Tibial nerve (tissue), 4 donors: ENCODE data around the gene HOXC13. TPM values are rescaled to one million over a fixed set of nuclear protein-coding genes. Genes with fewer than 3 reads are reported as not detected.

ENCODE experiments used
- DNase-seq, 2 donors: peaks; one replicate each; pipeline ENCODE4 v3.0.0-alpha.2; 2019; ENCODE audit warnings: low spot score in 2 of 2
- H3K27ac ChIP-seq, 4 donors: fragments of 200-600 bp; sonication (generic) in 3 of 4; one replicate each; pipeline ENCODE4 v1.5.1; 2017 to 2019; ENCODE audit warnings: mild to moderate bottlenecking in 1 of 4
- H3K27me3 ChIP-seq, 2 donors: fragments of 200-600 bp; sonication (generic) in 1 of 2; one replicate each; pipeline versions ENCODE4 v1.5.1 to v1.6.0; 2017 to 2019
- H3K36me3 ChIP-seq, 3 donors: fragments of 200-600 bp; sonication (generic); one replicate each; pipeline ENCODE4 v1.5.1; 2018 to 2019
- H3K4me1 ChIP-seq, 4 donors: fragments of 200-600 bp; sonication (generic) in 3 of 4; one replicate each; pipeline ENCODE4 v1.5.1; 2017 to 2019
- H3K4me3 ChIP-seq, 4 donors: fragments of 200-600 bp; sonication (generic) in 3 of 4; one replicate each; pipeline ENCODE4 v1.5.1; 2017 to 2019; ENCODE audit warnings: mild to moderate bottlenecking in 1 of 4, moderate library complexity in 1 of 4
- H3K9me3 ChIP-seq, 4 donors: fragments of 200-600 bp; sonication (generic) in 3 of 4; one replicate each; pipeline ENCODE4 v1.5.1; 2017 to 2019
- CTCF ChIP-seq, 5 experiments: fragments of 200-600 bp in 3 of 5; fragments of 450-650 bp in 2 of 5; sonication (generic) in 3 of 5; IDR thresholded peaks; one replicate each; pipeline ENCODE4 v1.5.1; 2016 to 2019; ENCODE audit warnings: antibody characterized with exemption in 5 of 5, mild to moderate bottlenecking in 3 of 5, moderate library complexity in 2 of 5
- EP300 ChIP-seq, 2 donors: sonication (generic); formaldehyde crosslinking; IDR thresholded peaks; one replicate each; pipeline ENCODE4 v1.6.1; 2017; ENCODE audit warnings: antibody characterized with exemption in 2 of 2, mild to moderate bottlenecking in 1 of 2
- POLR2A ChIP-seq, 2 donors: fragments of 450-650 bp; IDR thresholded peaks; one replicate each; pipeline ENCODE4 v1.6.1; 2017; ENCODE audit warnings: antibody characterized with exemption in 2 of 2, mild to moderate bottlenecking in 2 of 2, moderate library complexity in 2 of 2
- WGBS, 2 donors: methylation state at CpG; one replicate each; pipeline ENCODE4 v1.1.5; 2018; 5-methylcytosine and 5-hydroxymethylcytosine counted together
- total RNA-seq, 4 donors: library from RNA; depleted of rRNA; stranded (reverse); fragments of >200 nt; gene quantifications; one replicate each; pipeline ENCODE4 v1.1.0, GENCODE V29; 2016

HOXC13 gene
- total RNA-seq, 4 donors from 2014 or later: not detected

- DNase-seq: no peak
- peaks cover 0 to 92% of the 10 kb centered on the region in 2 donors for H3K27me3 ChIP-seq
- peaks cover 0 to 51% (median 11%) of the 10 kb centered on the region in 4 donors for H3K4me1 ChIP-seq
- H3K9me3 ChIP-seq: no peaks in the 10 kb centered on the region
- peak overlapping the region in 3 of 4 donors; percentile 68 to 88 (median 77) for H3K27ac ChIP-seq
- TF ChIP-seq CTCF (IDR thresholded peaks at IDR 0.05) (no peak), EP300 (IDR thresholded peaks at IDR 0.05) (no peak), POLR2A (IDR thresholded peaks at IDR 0.05) (no peak)
- H3K4me3 ChIP-seq: peak overlapping the region in 2 of 4 donors; percentile 36 to 66
- 71 to 74% methylated on average over 21 of the region's 21 CpGs for WGBS, 2 donors
- H3K36me3 ChIP-seq: no peaks in the 10 kb centered on the region
Observed at GRCh38 chr12:53986686-53987483, 48.3 kb downstream of the HOXC13 start.

GRCh38 chr12:53987787-53988230 is 49.2 kb downstream of the HOXC13 start:
- Histone ChIP-seq H3K4me1 (peaks cover 0 to 51% (median 11%) of the 10 kb centered on the region in 4 donors), H3K27me3 (peaks cover 0 to 90% of the 10 kb centered on the region in 2 donors), H3K9me3 (no peaks in the 10 kb centered on the region), H3K4me3 (no peak overlapping the region), H3K27ac (no peak overlapping the region), H3K36me3 (no peaks in the 10 kb centered on the region)
- WGBS, 2 donors: 67 to 70% methylated on average over 4 of the region's 4 CpGs
- DNase-seq: no peak
- TF ChIP-seq CTCF (IDR thresholded peaks at IDR 0.05) (no peak), EP300 (IDR thresholded peaks at IDR 0.05) (no peak), POLR2A (IDR thresholded peaks at IDR 0.05) (no peak)

DNA sequence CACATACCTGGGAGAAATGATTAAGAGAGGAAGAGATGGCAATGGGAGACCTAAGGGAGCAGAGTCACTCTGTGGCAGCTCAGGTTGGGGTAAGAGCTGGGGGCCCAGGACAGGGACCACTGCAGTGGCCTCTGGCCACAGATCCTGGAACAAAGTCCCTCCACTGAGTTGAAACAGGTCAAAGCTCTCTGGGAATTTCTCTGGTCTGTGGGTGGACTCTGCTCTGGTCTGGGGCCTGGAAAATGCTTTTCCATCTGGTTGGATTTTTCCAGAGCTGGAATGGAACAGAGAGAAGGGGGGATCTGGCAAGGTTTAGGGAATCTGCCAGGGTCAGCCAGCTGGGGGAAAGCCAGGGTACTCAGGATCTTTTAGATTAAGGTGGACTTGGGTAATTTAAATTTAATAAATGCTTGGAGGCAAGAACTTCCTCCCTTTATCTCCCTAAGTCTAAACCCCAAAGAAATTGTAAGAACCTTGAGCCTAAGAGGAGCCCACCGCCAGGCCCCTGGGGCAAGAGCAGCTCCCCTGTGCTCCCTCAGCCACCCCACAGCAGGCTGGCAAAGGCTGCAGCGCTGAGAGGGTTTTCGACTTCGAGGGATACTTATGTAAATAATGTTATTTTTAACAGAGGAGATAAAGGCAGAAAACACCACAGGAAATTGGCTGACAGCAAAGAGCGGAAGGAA is 50.1 kb downstream of the HOXC13 start:
- no peak overlapping the region for H3K4me3 ChIP-seq
- H3K4me1 ChIP-seq: peaks cover 0 to 51% (median 11%) of the 10 kb centered on the region in 4 donors
- WGBS, 2 donors: 28 to 29% methylated on average over 5 of the region's 5 CpGs
- H3K9me3 ChIP-seq: no peaks in the 10 kb centered on the region
- H3K36me3 ChIP-seq: no peaks in the 10 kb centered on the region
- peaks cover 0 to 89% of the 10 kb centered on the region in 2 donors for H3K27me3 ChIP-seq
- peak overlapping the region in 1 of 4 donors; percentile 32 for H3K27ac ChIP-seq
- TF ChIP-seq POLR2A (IDR thresholded peaks at IDR 0.05) (no peak), CTCF (IDR thresholded peaks at IDR 0.05) (no peak)
- DNase-seq: no peak

GRCh38 chr12:53989227-53990113 is 50.8 kb downstream of the HOXC13 start:
- Histone ChIP-seq H3K36me3 (no peaks in the 10 kb centered on the region), H3K4me3 (peak overlapping the region in 3 of 4 donors; percentile 3 to 36 (median 20)), H3K27me3 (peaks cover 0 to 88% of the 10 kb centered on the region in 2 donors), H3K9me3 (no peaks in the 10 kb centered on the region), H3K27ac (peak overlapping the region in 1 of 4 donors; percentile 13), H3K4me1 (peaks cover 0 to 51% (median 17%) of the 10 kb centered on the region in 4 donors)
- no peak for TF ChIP-seq EP300 (IDR thresholded peaks at IDR 0.05)
- TF ChIP-seq POLR2A (IDR thresholded peaks at IDR 0.05): no peak
- peak in 4 of 5 experiments; percentile 14 to 50 (median 30) for TF ChIP-seq CTCF (IDR thresholded peaks at IDR 0.05)
- WGBS, 2 donors: 18 to 23% methylated on average over 28 of the region's 28 CpGs
- DNase-seq: no peak
